Left ventricle myocardium inferior (tissue), 1 donor: ENCODE measurements around the gene FAT3. TPM values are rescaled to one million over a fixed set of nuclear protein-coding genes. Genes with fewer than 3 reads are reported as not detected.

Experiments
- DNase-seq: peaks from one replicate; pipeline ENCODE4 v3.0.0-alpha.2; 2020
- H3K27ac ChIP-seq: fragments of 200-600 bp; replicated peaks from 2 replicates; pipeline ENCODE4 v1.8.0; 2021
- H3K27me3 ChIP-seq: fragments of 200-600 bp; 2 replicates; pipeline ENCODE4 v1.8.0; 2021; ENCODE audit warnings: low read depth
- H3K36me3 ChIP-seq: fragments of 200-600 bp; 2 replicates; pipeline ENCODE4 v1.8.0; 2021
- H3K4me1 ChIP-seq: fragments of 200-600 bp; 2 replicates; pipeline ENCODE4 v1.8.0; 2021
- H3K4me3 ChIP-seq: fragments of 200-600 bp; 2 replicates; pipeline ENCODE4 v1.8.0; 2021; ENCODE audit warnings: mild to moderate bottlenecking, moderate library complexity
- H3K9me3 ChIP-seq: fragments of 200-600 bp; replicated peaks from 2 replicates; pipeline ENCODE4 v1.8.0; 2021
- intact Hi-C: fragments of 100-400 bp; cut with micrococcal nuclease; formaldehyde crosslinking; loops from one replicate; pipeline ENCODE4 v1.11.0; 2022
- total RNA-seq: library from RNA; stranded (reverse); fragmentation: NEBNext Ultra II Directional; extraction: Animal tissue kit (Norgen Biotek cat#: 25700); gene quantifications from one replicate; pipeline ENCODE4 v1.2.1, GENCODE V29; 2021
- TF ChIP-seq, protein P1 (sequence below): fragments of 200-600 bp; IDR thresholded peaks from 2 replicates; pipeline ENCODE4 v1.8.0; 2021; ENCODE audit warnings: antibody characterized with exemption, mild to moderate bottlenecking, borderline replicate concordance
- donor health status: DM: no; HTN: yes; CAD: no; lungs with severe emphysema.

The FAT3 gene
- total RNA-seq, 1 donor from 2014 or later = 0.33 TPM

DNA sequence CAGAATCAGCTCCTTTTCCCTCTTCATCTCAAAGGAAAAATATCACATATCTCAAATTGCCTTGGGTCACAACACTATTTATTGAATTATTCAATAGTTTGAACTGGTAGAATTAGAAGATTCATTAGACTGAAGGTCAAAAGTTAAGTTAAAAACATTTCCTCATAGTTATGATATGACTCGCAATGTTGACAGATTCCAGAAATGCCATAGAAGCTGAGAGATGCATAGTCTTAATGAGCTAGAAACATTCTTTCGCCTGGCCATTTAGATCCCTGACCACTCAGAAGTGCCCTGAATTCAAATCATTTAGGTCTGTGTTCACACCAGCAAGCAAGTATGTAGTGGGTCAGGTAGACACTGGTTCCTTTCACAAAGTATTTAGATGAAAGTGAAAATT, 44.4 kb downstream of the FAT3 start:
- DNase-seq = no peak
- Histone ChIP-seq H3K27ac (no peak overlapping the region), H3K36me3 (no peaks in the 10 kb centered on the region), H3K9me3 (no peaks in the 10 kb centered on the region), H3K4me3 (no peak overlapping the region), H3K4me1 (no peaks in the 10 kb centered on the region), H3K27me3 (no peaks in the 10 kb centered on the region)
- intact Hi-C loops = no loop called here
- TF ChIP-seq, protein P1, sequence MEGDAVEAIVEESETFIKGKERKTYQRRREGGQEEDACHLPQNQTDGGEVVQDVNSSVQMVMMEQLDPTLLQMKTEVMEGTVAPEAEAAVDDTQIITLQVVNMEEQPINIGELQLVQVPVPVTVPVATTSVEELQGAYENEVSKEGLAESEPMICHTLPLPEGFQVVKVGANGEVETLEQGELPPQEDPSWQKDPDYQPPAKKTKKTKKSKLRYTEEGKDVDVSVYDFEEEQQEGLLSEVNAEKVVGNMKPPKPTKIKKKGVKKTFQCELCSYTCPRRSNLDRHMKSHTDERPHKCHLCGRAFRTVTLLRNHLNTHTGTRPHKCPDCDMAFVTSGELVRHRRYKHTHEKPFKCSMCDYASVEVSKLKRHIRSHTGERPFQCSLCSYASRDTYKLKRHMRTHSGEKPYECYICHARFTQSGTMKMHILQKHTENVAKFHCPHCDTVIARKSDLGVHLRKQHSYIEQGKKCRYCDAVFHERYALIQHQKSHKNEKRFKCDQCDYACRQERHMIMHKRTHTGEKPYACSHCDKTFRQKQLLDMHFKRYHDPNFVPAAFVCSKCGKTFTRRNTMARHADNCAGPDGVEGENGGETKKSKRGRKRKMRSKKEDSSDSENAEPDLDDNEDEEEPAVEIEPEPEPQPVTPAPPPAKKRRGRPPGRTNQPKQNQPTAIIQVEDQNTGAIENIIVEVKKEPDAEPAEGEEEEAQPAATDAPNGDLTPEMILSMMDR = no peak

GRCh38 chr11:92269841-92270240, 45.2 kb downstream of the FAT3 start:
- intact Hi-C loops = no loop called here
- Histone ChIP-seq H3K27me3 (no peaks in the 10 kb centered on the region), H3K9me3 (no peaks in the 10 kb centered on the region), H3K27ac (no peak overlapping the region), H3K36me3 (no peaks in the 10 kb centered on the region), H3K4me3 (no peak overlapping the region), H3K4me1 (no peaks in the 10 kb centered on the region)
- no peak for DNase-seq
- TF ChIP-seq, protein P1 = no peak

GRCh38 chr11:92272651-92273050, 48.0 kb downstream of the FAT3 start:
- Histone ChIP-seq H3K4me3 (no peak overlapping the region), H3K4me1 (no peaks in the 10 kb centered on the region), H3K27ac (no peak overlapping the region), H3K9me3 (no peaks in the 10 kb centered on the region), H3K27me3 (no peaks in the 10 kb centered on the region), H3K36me3 (no peaks in the 10 kb centered on the region)
- TF ChIP-seq, protein P1 = no peak
- intact Hi-C loops = no loop called here
- no peak for DNase-seq
